Gastrocnemius medialis (tissue), 4 donors: ENCODE results near the gene IGF2BP3. TPM values are rescaled to one million over a fixed set of nuclear protein-coding genes. Genes with fewer than 3 reads are reported as not detected.

ENCODE experiments used
- ATAC-seq, 2 donors: fragments of 150-250 bp; one replicate each; pipeline ENCODE4 v1.9.1; 2016
- DNase-seq, 2 donors: peaks; one replicate each; pipeline ENCODE4 v3.0.0-alpha.2; 2019
- H3K27ac ChIP-seq, 4 donors: fragments of 200-600 bp; sonication (generic); 1 replicate in 1 of 4; 2 replicates in 3 of 4; pipeline ENCODE4 v1.5.1; 2016 to 2018; ENCODE audit warnings: mild to moderate bottlenecking in 2 of 4, moderate library complexity in 1 of 4
- H3K27me3 ChIP-seq, 3 donors: fragments of 200-600 bp; sonication (generic) in 2 of 3; 1 replicate in 1 of 3; 2 replicates in 2 of 3; pipeline versions ENCODE4 v1.5.1 to v1.6.0; 2016 to 2019; ENCODE audit warnings: mild to moderate bottlenecking in 1 of 3, moderate library complexity in 1 of 3
- H3K36me3 ChIP-seq, 2 donors: fragments of 200-600 bp; sonication (generic) in 1 of 2; one replicate each; pipeline ENCODE4 v1.5.1; 2017 to 2018
- H3K4me1 ChIP-seq, 2 donors: fragments of 200-600 bp; sonication (generic) in 1 of 2; one replicate each; pipeline ENCODE4 v1.5.1; 2016 to 2017; ENCODE audit warnings: mild to moderate bottlenecking in 2 of 2
- H3K4me3 ChIP-seq, 4 donors: fragments of 200-600 bp; sonication (generic) in 3 of 4; 1 replicate in 1 of 4; 2 replicates in 3 of 4; pipeline ENCODE4 v1.5.1; 2016 to 2019; ENCODE audit warnings: mild to moderate bottlenecking in 2 of 4
- H3K9me3 ChIP-seq, 3 donors: fragments of 200-600 bp; sonication (generic) in 2 of 3; 1 replicate in 1 of 3; 2 replicates in 2 of 3; pipeline ENCODE4 v1.5.1; 2016 to 2019
- CTCF ChIP-seq, 5 experiments: fragments of 450-650 bp in 3 of 5; fragments of 200-600 bp in 2 of 5; sonication (generic) in 2 of 5; IDR thresholded peaks in 4 of 5; conservative IDR thresholded peaks in 1 of 5; 1 replicate in 4 of 5; 2 replicates in 1 of 5; pipeline ENCODE4 v1.5.1; 2016 to 2019; ENCODE audit warnings: antibody characterized with exemption in 5 of 5, mild to moderate bottlenecking in 3 of 5, moderate library complexity in 3 of 5
- POLR2A ChIP-seq, 2 donors: fragments of 450-650 bp; IDR thresholded peaks; one replicate each; pipeline ENCODE4 v1.6.1; 2017; ENCODE audit warnings: antibody characterized with exemption in 2 of 2, mild to moderate bottlenecking in 2 of 2, moderate library complexity in 2 of 2
- in situ Hi-C, 4 donors: fragments of 200-750 bp; cut with MboI; loops; one replicate each; pipeline versions ENCODE4 v1.15.0 to v1.8.0; 2017; ENCODE audit warnings: low sequenced_read_pairs in 4 of 4
- intact Hi-C: fragments of 100-400 bp; cut with DNase I; formaldehyde crosslinking; loops from one replicate; pipeline ENCODE4 v1.15.1; 2023; ENCODE audit warnings: low total_unique reads
- total RNA-seq, 4 donors: library from RNA; depleted of rRNA; stranded (reverse); fragments of >200 nt; gene quantifications; one replicate each; pipeline versions ENCODE4 v1.1.0 to v1.2.3, GENCODE V29; 2016

The IGF2BP3 gene
- total RNA-seq, 4 donors from 2014 or later, result 0.51 TPM; not detected in 3

DNA sequence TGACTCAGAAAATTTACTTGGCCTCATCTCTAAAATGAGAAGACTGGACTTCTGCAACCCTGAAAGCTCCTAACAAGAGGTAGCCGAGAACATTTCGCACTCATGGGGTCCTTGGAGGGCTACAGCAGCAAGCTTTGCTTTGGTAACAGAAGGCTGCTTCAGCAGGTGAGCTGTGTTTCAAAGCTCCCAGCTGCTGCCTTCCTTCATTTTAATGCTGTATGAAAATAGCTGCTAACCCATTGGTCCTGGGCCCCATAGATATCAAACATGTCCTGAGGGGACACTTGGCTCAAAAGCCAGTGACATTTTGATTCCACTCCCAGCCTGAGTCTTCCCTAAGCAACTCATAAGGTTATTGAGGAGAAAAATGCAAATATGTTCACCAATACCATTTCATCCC is 185.4 kb downstream of the IGF2BP3 start:
- H3K9me3 ChIP-seq, result no peaks in the 10 kb centered on the region
- TF ChIP-seq CTCF (IDR thresholded peaks at IDR 0.05 in 4 of 5, conservative IDR thresholded peaks at IDR 0.05 in 1 of 5) (no peak), POLR2A (IDR thresholded peaks at IDR 0.05) (no peak)
- no peak overlapping the region for H3K27ac ChIP-seq
- no peak overlapping the region for H3K4me3 ChIP-seq
- in situ Hi-C loops (no loop called here), intact Hi-C loops (no loop called here)
- H3K36me3 ChIP-seq, result no peaks in the 10 kb centered on the region
- DNase-seq (no peak), ATAC-seq (no peak)
- no peaks in the 10 kb centered on the region for H3K27me3 ChIP-seq
- peaks cover 6 to 9% of the 10 kb centered on the region in 2 donors for H3K4me1 ChIP-seq

GRCh38 chr7:23283086-23283485 is 187.2 kb downstream of the IGF2BP3 start:
- ATAC-seq (no peak), DNase-seq (no peak)
- no peak overlapping the region for H3K27ac ChIP-seq
- in situ Hi-C loops, result no loop called here
- peaks cover 9 to 11% of the 10 kb centered on the region in 2 donors for H3K4me1 ChIP-seq
- H3K4me3 ChIP-seq, result no peak overlapping the region
- no peaks in the 10 kb centered on the region for H3K27me3 ChIP-seq
- intact Hi-C loops, result no loop called here
- no peak for TF ChIP-seq CTCF (IDR thresholded peaks at IDR 0.05 in 4 of 5, conservative IDR thresholded peaks at IDR 0.05 in 1 of 5)
- no peaks in the 10 kb centered on the region for H3K9me3 ChIP-seq
- no peaks in the 10 kb centered on the region for H3K36me3 ChIP-seq

GRCh38 chr7:23279819-23280525 is 190.3 kb downstream of the IGF2BP3 start:
- H3K4me1 ChIP-seq, result peaks cover 9 to 11% of the 10 kb centered on the region in 2 donors
- intact Hi-C loops, result loop anchor here (2.0 to 10.0 kb wide), 2 partner anchors 37 to 435 kb away; partner anchors contain the start of gene STK31
- no peak overlapping the region for H3K4me3 ChIP-seq
- H3K27me3 ChIP-seq, result no peaks in the 10 kb centered on the region
- in situ Hi-C loops, result no loop called here
- H3K27ac ChIP-seq, result peak overlapping the region; percentile 16 to 77 (median 38)
- no peaks in the 10 kb centered on the region for H3K9me3 ChIP-seq
- TF ChIP-seq CTCF (IDR thresholded peaks at IDR 0.05 in 4 of 5, conservative IDR thresholded peaks at IDR 0.05 in 1 of 5), result no peak
- no peak for TF ChIP-seq POLR2A (IDR thresholded peaks at IDR 0.05)
- DNase-seq, result no peak
- no peaks in the 10 kb centered on the region for H3K36me3 ChIP-seq
- ATAC-seq, result peak; percentile 60 to 91

- Histone ChIP-seq H3K36me3 (no peaks in the 10 kb centered on the region), H3K27ac (no peak overlapping the region), H3K9me3 (no peaks in the 10 kb centered on the region), H3K4me1 (peaks cover 9 to 11% of the 10 kb centered on the region in 2 donors), H3K4me3 (no peak overlapping the region), H3K27me3 (no peaks in the 10 kb centered on the region)
- TF ChIP-seq CTCF (IDR thresholded peaks at IDR 0.05 in 4 of 5, conservative IDR thresholded peaks at IDR 0.05 in 1 of 5), result peak; percentile 41 to 72 (median 67)
- TF ChIP-seq POLR2A (IDR thresholded peaks at IDR 0.05), result no peak
- intact Hi-C loops (loop anchor here (10.0 kb wide), 1 partner anchor 437 kb away; the partner anchor contains the start of gene STK31), in situ Hi-C loops (no loop called here)
- DNase-seq, result no peak
- peak in 1 of 2 donors; percentile 28 for ATAC-seq
These were observed 192.8 kb downstream of the IGF2BP3 start for GRCh38 chr7:23277359-23277989.
